HG03575 (cell line): ENCODE data around the gene MYO16.

Experiments used
- ATAC-seq: cut with Tn5 transposase; IDR thresholded peaks from one replicate; pipeline ENCODE4 v1.9.1; 2021; ENCODE audit not compliant: unreplicated experiment, insufficient number of reproducible peaks, low FRiP score; ENCODE audit errors: extremely low read depth

Gene MYO16

DNA sequence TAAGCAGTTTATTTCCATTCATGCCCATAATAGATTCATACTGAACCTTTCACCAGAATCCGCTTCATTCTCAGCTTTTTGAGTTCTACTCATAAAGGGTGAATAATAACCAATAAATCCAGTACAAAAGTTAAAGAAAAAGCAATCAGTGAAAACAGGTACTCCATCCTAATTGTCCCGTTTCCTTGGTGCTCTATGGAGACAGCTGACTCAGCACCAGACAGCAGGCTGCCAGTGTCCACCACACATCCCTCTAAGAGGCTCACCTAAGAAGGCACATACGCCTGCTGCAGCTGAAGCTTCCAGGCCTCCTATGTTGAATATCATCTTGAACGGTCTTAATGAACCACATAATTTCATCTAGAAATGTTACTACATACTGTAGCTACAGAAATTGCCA is 27.3 kb downstream of the MYO16 start:
- no peak for ATAC-seq

DNA sequence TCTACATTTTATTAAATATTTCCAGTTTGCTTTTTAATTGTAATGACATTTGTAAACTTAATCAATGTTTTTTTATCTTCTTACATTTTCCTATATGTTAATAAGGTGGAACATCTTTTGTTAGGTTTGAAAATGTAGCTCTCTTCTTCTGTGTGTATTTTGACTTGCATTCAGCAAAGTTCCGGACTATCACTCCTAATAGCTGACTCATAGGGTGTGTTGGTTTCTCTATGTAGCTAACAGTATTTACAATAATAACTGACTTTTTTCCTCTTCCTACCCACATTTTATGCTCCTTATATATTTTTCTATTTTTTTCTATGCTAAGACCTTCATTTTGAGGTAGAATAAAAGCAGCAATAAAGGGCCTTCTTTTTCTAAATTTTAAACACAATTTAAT is 28.1 kb downstream of the MYO16 start:
- ATAC-seq = no peak

DNA sequence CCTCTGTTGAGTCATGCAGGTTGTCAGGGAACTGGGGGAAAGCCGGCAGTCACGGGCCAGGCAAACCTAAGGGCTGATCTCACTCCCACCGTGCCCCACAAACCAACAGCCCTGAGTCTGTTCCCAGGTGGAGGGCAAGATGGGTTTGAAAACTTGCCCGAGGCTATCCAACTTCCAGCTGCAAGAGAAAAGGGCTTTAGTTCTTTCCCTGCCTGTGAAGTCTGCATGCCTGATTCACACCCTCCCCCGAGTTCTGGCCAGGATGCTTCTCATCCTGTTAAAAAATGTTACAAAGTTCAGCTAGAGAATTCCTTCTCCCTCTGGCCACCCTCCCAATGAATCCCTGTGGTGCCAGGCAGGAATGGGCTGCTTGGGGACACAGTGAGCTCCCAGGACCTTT is 33.1 kb downstream of the MYO16 start:
- ATAC-seq = no peak

DNA sequence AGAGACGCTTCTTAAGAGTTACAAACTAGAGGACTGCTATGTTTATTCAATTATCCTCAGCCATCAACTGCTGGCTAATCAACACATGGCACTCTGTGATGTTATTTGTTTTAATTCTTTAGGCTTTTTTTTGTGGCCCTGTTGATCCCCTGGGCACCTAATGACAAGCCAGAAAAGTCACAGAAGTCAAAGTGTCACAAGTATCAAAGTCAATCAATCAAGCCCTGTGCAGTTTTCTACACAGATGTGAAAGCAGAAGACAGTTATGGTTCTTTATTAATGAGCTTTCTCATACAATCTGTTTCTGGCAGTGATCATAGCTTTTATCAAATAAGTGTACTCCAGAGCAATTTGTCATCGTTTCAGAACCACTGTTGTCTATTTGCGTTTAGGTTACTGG is 34.3 kb downstream of the MYO16 start:
- no peak for ATAC-seq

DNA sequence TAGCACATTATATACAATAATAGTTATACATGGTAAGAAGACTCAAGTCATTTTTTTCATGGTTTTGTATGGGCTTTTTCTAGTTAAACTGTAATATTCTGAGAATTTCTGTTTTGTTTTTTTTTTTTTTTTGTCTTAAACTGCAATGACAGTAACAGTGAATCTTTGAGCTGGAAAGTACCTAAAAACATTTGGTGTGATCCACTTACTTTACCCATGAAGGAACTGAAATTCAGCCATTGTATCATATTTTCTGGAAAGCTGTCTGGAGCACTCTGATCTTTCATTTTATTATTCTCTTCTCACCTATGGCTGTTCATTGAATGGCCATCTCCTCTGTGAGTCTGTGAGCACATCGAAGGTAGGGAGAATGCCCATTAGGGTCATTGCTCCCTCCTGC is 37.8 kb downstream of the MYO16 start:
- ATAC-seq = no peak

DNA sequence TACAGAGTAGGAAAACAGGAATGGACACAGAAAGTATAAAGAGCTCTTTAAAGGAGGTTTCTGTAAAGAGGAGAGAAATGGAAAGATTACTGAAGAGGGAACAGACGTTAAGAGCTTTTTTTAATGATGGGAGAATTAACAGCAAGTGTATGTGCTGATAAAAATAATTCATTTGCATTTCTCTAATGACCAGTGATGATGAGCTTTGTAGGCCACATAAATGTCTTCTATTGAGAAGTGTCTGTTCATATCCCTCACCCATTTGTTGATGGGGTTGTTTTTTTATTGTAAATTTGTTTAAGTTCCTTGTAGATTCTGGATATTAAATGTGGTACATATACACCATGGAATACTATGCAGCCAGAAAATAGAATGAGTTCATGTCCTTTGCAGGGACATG is 40.0 kb downstream of the MYO16 start:
- no peak for ATAC-seq

DNA sequence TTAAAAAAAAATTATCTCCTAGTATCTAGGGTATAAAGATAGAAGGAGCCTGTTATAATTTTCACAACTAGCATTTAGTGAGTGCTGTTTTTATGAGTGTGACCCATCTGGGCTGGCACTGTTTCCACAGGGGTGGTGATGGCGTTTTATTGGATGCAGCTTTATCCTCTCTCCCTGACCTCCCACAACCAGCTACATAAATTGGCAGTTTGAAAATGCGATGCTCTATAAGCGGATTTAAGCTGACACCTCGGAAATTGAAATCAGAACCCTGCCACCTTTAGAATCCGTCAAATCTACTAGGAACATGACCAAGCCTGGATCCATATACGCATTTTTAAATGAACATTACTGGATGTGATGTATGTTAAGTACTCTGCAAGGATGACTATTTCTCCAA is 44.9 kb downstream of the MYO16 start:
- no peak for ATAC-seq

DNA sequence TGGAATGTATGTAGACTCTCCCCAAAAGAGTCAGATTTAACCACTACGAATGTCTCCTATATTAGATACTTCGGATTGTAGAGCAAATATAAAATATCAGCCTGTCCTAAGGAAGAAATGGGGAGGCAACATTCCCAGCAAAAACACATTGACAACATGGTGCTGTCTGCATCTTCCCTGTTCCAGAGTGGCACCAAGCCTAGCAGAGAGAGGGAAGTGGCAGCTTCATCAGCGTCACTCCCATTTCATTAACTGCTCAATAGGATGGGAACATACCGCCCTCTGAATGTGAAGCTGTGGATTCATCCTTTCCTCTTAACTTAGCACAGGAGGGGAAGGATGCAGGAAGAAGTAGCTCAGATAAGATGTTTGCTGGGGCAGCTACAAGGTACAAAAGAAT is 45.4 kb downstream of the MYO16 start:
- no peak for ATAC-seq

DNA sequence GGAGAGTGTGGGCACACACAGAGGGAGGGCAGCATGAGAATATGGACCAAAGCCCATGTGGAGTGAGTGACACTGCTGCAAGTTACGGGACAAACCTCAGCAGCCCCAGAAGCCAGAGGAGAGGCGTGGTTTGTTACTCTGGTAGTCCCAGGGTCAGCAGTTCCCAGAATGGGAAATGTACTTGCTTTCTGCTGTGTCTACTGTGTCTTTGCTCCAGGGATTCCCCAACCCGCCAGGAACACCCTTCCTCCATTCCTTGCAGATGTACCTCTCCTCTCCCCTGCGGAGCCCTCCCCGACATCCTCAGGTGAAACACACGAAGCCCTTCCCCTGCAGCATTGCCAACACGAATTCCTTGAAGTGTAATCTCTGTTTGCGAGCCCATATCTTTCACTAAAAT is 47.2 kb downstream of the MYO16 start:
- ATAC-seq = no peak

DNA sequence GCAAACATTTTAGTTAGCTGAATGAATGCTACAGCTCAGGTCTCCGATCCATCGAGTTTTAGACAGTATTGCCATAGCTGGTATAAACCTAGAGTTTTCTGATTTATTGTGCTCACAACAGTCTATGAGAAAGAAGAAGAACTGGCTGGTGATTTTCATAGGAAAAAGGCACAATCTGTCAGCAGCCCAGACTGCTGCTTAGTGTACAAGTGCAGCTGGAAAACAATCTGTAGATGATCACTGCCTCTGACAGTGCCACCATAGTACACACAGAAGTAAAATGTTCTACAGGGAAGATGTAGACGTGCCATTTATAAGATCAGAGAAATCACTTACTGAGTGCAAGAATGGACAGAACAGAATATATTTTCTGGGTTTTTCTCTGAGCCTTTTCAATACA is 48.4 kb downstream of the MYO16 start:
- no peak for ATAC-seq

DNA sequence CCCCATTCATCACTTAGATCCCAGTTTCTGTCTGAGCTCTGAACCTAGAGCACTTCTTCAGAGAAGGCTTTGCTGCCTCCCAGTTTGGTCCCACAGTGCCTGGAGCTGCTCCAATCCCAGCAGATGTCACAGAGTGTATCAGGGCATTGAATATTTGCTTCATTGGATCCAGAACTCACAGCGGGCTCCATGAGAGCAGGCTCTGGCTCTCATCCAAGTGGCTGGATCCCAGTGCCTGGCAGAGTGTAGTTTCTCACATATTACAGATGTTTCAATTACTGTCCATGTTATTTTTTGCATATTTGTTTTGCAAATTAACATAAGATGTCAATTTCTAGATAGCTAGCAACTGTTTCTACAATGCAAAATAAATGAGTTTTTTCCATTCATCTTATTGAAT is 50.6 kb downstream of the MYO16 start:
- no peak for ATAC-seq

DNA sequence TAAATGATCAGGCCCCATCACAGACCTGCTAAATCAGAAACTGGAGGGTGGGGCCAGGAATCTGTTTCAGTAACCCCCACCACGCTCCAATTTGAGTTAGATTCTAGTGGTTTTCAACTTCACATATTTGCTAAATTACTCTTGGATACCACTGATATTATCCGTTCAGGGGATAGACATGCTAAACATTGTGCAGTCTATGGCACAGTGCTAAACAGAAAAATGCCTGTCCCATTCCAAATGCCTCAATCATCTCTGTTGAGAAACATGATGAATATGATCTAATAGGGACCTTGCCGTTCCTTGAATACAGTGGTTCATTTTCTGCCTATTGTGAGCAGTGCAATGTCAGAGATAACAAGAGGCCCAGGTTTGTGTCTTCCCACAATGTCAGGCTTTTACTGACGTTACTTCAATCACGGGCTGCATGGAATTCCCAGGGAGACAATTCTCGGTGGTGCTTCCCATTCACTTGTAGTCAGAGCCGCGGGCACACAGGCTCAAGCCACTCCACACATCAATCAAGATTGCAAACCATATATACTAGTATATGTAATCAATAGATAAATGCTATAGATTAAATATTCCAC is 52.7 kb downstream of the MYO16 start:
- ATAC-seq = no peak

DNA sequence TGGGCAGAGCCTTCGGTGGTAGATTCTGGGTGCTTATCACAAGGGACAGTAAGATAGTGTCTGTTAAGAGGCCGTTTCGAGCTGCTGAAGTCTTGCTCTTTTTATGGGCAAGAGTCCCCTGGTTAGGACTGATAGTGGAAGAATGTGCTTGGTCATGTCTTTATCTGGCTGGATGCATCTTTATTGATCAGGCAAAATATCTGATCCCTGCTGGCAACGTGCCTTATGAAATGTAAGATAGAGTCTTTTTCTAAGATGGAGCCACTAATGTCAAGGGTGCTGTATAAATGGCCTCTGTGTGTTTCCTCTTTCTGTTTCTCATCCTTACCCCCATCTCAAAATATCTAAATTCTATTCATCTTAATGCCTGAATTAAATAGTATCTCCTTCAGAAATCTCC is 53.3 kb downstream of the MYO16 start:
- ATAC-seq = no peak

DNA sequence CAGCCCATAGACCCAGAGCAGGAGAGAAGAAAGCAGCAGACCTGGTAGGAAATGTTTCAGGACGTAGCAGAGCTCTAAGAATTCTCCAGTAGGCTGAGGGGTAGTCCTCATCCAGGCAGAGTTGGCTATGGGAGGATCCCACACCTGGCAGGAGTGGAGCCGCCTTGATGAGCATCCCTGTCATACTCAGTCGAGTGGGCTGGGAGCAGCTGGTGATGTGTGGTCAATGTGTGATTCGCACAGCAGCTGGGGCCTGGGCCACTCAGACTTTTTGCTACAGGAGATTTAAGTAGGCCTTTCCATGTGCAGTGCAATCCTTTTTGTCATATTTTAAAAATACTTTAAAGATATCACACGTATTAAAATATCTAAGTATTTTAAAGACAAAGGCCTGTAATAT is 56.6 kb downstream of the MYO16 start:
- no peak for ATAC-seq

DNA sequence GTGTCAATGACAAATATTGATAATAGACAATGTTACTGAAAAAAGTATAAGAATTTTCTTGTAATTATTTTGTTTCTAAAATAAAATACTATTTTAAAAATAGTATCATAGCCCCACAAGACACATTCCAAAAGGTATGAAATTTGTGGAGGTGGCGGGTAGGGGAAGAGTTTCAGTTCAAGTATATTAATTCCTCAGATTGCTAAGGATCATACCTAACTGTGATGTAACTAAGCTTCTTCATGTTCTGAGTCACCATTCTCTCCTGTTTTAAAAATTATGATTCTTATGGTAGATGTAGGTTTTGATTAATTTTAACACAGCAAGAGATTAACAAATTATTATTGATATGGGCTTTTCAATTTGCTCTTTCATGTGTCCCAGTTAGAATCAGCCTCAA is 61.3 kb downstream of the MYO16 start:
- no peak for ATAC-seq

DNA sequence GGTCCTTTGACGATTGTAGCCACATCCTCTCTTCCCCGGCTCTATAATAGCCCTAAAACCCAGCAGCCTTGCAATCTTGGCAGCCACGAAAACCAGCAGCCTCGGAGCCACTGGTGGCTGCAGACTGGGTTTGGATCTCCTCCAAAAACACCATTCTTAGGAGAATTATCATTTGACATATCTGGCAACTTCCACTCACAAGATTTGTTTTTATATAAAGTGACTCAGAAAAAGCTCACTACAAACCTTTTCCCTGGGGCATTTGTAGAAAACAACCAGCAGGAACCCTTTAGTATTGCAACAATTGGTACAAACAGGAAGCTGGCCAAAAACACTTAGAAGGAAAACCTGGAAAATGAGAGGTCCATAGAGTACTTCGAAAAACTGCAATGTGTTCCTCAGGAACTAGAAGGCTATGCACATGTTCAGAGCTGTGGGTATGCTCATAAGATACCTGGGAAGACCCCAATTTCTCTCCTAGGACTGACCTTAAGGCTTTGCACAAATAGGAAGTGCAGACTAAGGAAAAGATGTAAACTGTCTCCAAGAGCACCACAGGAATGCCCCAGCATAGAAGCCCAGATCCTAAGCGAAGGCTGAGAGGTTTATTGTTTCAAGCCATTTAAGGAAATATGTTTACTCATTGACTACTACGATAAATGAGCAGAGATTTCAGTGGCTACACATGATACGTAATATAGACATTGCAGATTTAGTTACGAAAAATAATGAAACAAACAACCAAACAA is 71.2 kb downstream of the MYO16 start:
- no peak for ATAC-seq

DNA sequence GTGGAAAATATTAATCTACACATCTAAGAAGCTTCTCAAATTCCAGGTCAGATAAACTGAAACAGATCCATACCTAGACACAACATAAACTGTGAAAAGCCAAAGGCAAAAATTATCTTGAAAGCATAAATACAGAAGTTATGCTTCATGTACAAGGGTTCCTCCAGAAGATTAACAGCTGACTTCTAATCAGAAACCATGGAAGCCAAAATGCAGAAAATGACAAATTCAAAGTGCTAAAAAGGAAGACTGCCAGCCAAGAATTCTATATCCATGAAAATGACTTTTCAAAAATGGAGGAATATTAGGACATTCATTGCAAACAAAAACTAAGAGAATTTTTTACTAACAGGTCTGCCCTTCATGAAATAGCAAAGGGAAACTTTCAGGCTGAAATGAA is 72.8 kb downstream of the MYO16 start:
- no peak for ATAC-seq

DNA sequence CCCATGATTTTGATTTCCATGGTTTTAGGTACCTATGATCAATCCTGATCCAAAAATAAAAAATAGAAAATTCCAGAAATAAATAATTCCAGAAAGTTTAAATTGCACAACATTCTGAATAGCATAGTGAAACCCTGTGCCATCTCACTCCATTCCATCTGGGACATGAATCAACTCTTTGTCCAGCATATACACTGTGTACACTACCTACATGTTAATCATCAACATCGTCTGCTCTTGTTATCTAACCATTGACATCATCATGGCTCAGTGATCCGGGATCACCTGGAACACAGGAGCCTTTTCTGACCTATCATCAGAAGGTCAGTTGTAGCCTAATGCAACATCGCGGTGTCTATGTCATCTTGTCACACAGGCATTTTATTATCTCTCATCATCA is 75.6 kb downstream of the MYO16 start:
- ATAC-seq = no peak

DNA sequence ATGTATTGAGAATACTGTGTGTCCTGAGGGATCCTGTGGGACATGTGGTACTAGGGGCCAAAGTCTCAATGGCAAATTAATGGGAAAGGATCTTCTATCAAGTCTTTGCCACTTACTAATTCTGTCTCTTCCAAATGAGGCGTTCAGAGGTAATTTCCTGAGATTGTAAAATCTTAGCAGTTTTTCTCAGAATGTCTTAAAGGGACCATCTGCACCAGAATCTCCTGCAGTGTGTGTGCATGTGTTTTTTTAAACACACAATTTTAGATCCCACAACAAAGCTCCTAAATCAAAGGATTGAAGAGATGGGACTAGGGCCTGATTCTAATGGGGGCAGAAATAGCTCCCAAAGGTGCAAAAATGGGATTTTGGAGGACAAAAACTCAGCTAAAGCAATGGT is 78.2 kb downstream of the MYO16 start:
- no peak for ATAC-seq

DNA sequence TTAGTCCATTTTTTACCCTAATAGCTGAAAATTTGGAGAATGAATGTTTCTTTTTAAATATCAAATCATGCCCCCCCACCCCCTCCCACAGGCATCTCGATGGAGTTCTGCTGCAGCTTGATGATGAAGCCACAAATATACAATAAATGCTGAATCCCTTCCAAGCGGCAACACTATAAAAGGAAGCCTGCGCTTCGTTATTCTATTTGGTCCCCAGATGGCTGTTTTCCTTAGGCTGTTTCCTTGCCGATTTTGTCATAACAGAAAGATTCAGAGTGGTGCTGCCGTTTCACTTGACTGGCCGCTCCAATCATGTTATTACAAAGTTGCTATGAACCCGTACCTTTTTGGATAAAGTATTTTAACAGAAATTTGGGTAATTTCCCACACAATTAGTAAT is 79.5 kb downstream of the MYO16 start:
- no peak for ATAC-seq

DNA sequence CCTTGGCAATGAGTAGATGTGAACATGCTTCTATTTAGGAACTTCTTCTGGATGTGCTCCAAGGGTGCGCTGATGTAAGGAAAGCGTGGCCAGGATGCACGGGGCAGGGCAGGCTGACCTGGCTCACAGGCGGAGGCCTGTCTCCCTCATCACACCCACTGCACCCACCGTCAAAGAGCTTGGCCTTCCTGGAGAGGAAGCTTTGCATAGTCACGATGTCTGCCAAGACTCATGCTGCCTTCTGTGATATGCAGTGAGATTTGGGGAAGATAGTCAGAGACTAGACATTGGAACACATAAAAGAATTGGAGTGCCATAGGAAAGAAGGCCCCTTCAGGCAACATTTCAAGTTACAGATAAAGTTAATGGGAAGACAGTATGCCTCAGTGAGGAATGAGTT is 82.0 kb downstream of the MYO16 start:
- no peak for ATAC-seq
